Embryonic facial prominence (tissue), 1 donor: ENCODE measurements around the gene KLB.
"Not testable (repeated sequence)": the region's sequence is repeated elsewhere in the genome, so short reads cannot be mapped to it uniquely, and the experiment has no call there.

ENCODE experiments used
- DNase-seq: peaks from one replicate; pipeline ENCODE4 v3.0.0-alpha.2; 2016; ENCODE audit errors: extremely low spot score

KLB gene

DNA sequence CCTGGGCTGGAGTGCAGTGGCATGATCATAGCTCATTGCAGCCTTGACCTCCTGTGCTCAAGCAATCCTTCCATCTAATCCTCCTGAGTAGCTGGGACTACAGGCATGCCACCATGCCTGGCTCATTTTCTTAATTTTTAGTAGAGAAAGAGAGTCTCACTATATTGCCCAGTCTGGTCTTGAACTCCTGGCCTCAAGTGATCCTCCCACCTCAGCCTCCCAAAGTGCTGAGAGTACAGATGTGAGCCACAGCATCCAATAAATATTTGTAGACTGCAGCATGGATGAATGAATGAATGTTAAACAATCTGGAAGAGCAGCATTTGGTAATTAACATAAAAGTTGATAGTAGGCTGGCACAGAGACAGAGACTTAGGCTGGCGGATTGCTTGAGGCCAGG lies 20.0 kb downstream of the KLB start:
- no peak for DNase-seq

DNA sequence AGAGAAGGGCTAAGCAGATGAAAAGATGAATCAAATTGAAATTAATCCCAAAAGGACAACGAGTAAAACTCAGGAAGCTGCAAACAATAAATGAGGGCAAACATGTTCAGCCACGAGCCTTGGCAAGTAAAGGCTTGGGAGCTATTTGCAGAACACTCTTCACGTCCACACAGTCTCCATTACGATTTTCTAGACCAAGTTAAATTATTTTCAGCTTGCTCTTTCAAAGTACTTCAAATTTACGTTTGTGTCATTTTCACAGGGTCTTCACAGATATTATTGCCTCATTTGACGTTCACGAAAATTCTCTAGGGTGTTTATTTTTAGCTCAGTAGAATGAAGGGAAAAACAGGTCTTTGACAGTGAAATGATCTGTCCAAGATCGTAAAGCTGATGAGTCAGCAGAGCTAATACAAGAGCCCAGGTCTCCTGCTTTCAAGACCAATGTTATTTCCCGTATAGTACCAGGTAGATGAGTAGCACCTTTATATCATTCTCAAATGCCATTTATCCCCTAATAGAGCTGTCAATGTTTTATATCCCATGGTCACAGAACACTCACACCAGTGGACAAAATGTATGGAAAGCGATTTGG lies 20.9 kb downstream of the KLB start:
- DNase-seq, result no peak

DNA sequence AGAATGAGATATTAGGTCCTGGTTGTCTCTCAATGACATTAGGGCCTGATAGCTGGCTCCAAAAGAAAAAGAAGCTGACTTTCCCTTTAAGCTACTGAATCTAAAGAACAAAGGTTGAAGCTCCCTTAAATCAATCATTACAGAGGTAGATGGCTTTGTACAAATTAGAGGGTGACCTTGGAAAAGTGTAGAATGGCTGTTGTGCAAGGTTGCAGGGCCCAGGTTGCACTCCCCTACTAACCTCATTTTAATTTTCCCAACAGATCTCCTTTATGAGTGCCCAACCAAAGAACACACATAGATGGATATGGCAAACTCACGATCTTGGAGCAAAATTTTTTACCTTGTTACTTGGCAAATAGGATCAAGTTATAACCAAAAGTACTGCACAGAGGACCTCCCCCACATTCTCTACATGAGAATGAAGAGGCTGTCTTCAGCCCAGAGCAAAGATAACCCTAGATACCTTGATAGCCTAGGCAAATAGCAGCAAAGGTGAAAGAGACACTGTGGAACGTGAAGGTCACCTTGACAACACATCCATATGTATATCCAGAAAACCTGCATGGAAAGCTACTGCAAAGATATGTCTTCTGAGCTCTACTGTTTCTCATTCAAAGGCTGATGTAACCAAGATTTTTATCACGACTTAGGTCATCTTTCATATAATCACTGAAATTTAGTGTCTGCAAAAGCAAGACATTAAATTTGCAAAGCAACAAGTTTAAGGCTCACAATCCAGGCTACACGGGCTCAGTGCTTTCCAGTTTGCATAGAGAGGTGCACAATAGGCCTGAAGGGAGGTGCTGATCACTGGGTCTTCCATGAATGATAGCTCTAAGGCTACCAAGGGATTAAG lies 23.0 kb downstream of the KLB start:
- no peak for DNase-seq

DNA sequence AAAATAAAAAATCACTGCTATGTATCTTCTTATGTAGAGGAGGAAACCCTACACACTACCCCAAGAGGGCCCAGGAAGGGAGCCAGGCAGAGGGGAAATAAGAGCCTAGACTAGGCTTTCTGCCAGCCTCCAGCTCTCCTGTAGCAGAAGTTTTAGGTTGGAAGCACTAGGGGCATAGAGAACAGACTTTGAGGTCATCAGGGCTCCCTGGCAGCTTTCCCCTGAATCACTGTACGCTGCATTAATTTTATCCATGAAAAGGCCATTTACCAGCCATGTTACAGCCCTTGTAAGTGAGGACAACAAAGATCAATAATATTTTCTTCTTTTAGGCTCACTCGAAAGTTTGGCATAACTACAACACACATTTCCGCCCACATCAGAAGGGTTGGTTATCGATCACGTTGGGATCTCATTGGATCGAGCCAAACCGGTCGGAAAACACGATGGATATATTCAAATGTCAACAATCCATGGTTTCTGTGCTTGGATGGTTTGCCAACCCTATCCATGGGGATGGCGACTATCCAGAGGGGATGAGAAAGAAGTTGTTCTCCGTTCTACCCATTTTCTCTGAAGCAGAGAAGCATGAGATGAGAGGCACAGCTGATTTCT lies 27.3 kb downstream of the KLB start:
- DNase-seq, result no peak

DNA sequence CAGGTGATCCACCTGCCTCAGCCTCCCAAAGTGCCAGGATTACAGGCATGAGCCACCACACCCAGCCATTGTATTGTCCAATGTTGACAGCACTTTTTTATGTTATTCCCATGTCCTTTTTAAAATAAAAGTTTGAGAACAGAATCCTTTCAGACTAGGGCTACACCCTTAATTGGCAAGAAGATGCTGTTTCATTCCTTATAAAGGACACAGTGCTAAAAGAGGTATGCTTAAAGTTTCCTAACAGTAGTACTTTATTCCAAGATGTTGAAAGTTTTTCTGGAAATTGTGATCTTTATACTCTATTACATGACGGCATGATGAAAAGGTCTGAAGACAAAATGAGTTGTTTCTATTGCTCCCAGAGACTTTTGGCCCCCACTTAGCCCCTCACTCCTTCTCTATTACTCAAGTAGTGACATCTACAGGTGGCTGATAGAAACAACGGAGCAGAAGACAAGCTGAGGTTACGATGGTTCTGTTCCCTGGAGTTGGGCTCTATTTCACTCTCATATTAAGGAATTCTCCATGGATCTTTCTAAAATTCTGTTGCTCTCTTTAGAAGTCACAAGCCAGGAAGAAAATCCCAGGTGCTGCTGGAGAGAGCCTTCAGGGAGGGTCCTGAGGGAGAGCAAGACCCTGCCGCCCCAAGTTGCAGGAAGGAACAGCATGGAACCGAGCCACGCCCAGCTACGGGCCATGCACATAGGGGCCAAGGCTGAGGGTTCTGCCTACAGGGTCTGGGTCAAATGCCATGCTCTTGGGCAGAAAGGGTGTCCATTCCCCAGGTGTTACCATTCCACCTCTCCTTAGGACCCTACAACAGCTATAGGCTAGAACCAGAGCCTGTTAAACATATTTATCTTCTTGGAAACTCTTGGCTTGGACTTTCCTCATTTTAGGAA lies 29.2 kb downstream of the KLB start:
- no peak for DNase-seq

DNA sequence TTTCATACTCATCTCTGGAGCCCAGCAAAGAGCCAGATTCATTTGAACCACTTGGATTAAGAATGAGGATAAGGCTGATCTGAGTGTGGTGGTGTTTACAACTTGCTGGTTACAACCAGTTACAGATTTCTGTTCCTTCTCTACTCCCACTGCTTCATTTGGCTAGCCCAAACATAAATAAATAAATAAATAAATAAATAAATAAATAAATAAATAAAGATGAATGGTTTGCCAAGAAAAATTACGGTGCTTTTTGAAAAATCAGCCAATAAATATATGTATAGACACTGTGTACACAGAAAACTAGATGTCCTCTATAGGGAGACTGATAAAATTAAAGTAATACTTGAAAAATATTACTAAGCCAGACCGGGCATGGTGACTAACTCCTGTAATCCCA lies 34.9 kb downstream of the KLB start:
- DNase-seq, result no peak

DNA sequence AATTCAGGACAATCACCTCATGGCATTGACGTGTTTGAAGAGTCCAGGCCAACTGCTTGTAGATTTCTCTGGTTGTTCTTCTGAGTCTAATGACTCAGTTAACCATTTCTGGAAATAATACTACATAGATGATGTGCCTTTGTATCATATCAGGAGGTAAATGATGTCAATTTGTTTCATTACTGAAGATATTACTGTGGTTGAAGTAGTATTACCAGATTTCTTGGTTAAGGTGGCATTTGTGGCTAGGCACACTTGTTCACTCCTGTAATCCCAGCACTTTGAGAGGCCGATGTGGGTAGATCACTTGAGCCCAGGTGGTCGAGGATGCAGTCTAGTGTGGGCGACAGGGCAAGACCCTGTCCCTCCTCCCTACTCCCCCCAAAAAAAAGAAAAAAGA lies 36.3 kb downstream of the KLB start:
- DNase-seq, result no peak

DNA sequence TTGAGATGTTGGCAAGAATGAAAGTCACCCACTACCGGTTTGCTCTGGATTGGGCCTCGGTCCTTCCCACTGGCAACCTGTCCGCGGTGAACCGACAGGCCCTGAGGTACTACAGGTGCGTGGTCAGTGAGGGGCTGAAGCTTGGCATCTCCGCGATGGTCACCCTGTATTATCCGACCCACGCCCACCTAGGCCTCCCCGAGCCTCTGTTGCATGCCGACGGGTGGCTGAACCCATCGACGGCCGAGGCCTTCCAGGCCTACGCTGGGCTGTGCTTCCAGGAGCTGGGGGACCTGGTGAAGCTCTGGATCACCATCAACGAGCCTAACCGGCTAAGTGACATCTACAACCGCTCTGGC lies 39.7 kb downstream of the KLB start:
- no peak for DNase-seq

DNA sequence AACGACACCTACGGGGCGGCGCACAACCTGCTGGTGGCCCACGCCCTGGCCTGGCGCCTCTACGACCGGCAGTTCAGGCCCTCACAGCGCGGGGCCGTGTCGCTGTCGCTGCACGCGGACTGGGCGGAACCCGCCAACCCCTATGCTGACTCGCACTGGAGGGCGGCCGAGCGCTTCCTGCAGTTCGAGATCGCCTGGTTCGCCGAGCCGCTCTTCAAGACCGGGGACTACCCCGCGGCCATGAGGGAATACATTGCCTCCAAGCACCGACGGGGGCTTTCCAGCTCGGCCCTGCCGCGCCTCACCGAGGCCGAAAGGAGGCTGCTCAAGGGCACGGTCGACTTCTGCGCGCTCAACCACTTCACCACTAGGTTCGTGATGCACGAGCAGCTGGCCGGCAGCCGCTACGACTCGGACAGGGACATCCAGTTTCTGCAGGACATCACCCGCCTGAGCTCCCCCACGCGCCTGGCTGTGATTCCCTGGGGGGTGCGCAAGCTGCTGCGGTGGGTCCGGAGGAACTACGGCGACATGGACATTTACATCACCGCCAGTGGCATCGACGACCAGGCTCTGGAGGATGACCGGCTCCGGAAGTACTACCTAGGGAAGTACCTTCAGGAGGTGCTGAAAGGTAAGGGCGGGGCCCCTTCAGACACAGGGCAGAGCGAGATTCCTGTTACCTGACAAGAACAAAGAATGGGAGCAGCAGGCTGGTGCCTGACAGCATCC lies 40.3 kb downstream of the KLB start:
- DNase-seq, result no peak

DNA sequence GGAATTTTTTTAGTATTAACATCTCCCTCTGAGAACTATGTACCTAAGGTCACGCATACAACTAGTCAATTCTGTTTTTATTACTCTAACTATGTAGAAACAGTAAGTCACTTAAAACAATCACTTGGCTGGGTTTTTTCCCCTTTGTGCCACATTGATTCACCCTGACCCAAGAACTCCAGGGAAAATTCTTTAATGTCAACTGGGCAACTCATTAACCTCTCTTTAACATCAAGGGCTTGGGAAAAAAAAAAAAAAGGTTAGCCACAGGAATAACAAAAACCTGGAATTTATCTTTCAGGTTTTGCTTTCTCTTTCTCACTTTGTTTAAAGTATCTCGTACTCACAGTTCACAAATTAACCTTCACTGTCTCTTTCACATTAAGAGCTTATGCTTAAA lies 43.9 kb downstream of the KLB start:
- DNase-seq, result no peak

DNA sequence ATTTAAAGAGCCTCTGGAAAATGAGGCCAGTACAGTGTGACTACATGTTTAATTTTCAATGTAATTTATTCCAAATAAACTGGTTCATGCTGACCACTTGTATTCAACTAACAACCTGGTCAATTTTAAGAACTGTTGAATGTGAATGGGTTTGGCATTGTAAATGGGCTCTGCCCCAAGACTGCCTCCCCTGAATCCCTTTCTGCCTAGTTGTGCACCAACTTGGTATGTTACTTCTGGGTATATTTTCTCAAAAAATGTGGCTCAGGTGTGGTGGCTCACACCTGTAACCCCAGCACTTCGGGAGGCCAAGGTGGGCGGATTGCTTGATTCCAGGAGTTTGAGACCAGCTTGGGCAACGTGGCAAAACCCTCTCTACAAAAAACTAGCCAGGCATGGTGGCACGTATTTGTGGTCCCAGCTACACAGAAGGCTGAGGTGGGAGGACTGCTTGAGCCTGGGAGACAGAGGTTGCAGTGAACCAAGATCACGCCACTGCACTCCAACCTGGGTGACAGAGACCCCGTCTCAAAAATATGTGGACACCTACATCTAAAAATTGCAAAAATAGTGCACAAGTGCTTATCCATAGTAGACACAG lies 44.8 kb downstream of the KLB start:
- DNase-seq, result no peak

DNA sequence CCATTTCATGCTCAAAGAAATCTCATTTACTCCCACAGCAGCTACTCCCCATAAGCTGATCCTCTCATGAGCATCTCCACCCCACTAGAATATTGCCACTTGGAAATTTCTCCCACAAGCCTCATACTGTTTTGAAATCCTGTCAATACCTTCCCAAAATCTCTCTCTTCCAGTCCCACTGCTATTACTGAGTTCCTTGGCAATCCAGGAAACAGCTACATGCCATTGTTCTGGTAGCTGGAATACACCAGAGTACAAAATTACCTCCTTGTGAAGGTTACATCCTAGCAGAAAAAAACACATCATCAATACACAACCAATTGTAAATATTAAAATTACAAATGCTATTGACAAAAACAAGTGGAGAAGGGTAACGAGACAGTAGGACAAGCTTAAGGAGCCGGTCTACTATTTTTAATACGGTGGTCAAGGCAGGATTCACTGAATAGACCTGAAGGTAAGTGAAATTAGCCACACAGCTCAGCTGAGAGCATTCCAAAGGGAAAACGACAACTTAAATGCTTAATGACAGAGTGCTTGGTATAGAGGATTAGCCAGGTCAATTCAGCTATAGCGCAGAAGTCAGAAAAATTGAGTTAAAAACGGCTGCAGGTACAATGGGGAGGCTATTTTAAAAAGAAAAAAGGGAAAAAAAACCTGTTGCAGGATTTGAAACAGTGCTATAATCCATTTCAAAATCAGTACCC lies 45.6 kb downstream of the KLB start:
- no peak for DNase-seq

DNA sequence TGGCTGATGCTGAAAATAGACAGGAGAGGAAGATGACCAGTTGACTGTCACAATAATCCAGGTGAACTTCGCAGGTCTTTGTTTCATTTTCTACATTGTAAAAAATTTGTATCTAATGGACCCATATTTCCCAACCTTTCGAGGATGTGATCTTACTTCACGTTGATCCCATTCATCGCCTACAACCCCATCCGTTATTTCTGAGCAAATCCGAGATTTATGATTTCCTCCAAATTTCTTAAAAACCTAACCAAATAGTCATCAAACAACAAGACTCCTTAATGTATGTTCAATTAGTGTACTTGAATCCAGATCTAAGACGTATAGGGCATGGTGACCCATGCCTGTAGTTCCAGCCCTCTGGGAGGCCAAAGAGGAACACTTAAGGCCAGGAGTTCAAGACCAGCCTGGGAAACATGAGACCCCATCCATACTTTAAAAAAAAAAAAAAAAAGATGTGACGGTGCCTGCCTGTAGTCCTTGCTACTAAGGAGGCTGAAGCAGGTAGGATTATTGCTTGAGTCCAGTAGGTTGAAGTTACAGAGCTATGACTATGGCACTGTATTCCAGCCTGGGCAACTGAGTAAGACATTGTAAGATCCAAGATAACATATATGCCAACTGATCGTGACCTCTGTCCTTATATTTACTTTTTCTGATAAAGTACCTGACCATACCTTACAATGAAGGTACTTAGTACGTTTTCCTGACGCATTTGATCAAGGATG lies 46.3 kb downstream of the KLB start:
- DNase-seq, result no peak

DNA sequence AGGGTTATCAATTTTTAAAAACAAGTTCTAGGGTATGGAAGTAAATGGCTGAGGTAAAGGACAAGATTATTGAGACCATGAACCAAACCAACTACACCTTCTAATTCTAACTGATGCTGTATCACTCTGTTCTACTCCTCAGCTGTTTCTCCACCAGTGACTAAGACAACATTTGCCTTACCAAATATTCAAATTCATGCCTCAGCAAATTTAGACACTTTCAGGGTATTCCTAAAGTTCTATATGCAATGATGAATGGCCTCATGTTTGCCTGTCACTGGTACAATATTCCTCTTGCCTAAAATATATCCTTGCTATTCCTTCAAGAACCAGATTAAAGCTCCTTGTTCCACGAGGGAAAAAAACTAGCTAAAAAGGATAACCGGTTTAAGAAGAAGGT lies 47.0 kb downstream of the KLB start:
- no peak for DNase-seq

DNA sequence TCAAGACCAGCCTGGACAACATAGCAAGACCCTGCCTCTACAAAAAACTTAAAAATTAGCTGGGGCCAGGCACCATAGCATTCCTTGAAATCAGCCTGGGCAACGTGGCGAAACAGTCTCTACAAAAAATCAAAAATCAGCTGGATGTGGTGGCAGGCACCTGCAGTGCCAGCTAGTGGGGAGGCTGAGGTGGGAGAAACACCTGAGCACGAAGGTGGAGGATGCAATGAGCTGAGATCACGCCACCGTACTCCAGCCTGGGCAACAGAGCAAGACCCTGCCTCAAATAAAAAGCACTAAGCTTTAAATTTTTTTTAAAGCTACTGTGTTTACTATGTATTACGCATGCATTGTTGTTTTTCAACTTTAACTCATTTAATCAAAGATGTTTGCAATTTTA lies 48.8 kb downstream of the KLB start:
- DNase-seq, result no peak

DNA sequence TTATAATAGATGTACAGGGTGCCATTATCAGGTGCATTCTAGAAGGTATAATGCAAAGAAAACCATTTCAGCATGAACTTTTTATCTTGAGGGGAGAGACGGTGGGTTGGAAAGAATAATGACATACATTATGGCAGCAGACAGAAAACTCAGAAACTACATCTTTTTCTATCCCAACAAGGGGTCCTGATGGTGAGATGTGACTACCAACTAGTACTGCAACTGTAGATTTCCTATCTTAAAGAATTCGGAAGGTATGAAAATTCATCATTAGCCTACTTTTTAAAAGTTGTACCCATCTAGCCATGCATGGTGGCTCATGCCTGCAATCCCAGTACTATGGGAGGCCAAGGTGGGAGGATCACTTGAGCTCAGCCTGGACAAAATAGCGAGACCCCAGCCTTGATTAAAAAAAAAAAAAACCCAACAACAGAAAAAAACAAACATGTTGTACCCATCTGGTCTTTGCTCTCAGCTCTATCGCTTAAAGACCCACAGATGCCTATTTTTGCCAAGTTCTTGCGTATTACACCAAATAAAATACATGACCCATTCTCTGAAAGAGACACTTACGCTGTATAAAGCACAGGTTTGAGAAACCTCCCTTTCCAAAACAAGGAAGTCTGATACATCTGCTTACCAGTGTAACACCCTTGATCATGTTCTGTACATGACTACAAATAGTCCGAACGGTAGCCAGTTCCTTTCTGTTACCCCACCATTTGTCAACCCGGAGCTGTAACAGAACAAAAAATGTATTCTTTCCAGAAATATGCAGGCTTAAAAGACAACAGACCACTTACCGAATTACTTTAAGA lies 50.4 kb downstream of the KLB start:
- DNase-seq, result no peak

DNA sequence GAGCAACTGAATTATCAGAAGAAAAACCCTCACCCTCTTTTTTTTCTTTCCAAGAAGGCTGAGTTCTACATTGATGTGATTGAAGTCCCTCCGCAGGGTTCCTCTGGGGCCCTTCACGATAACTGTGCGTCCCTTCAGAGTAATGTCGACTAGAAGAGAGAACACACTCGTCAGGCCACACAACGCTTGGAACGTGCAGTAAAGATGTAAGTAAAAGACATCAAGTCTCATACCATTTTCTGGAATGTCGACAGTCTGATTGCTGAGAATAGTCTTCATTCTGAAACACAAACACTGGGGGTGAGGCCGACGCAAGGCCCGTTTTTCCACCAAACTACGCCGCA lies 51.4 kb downstream of the KLB start:
- not testable (repeated sequence) for DNase-seq

DNA sequence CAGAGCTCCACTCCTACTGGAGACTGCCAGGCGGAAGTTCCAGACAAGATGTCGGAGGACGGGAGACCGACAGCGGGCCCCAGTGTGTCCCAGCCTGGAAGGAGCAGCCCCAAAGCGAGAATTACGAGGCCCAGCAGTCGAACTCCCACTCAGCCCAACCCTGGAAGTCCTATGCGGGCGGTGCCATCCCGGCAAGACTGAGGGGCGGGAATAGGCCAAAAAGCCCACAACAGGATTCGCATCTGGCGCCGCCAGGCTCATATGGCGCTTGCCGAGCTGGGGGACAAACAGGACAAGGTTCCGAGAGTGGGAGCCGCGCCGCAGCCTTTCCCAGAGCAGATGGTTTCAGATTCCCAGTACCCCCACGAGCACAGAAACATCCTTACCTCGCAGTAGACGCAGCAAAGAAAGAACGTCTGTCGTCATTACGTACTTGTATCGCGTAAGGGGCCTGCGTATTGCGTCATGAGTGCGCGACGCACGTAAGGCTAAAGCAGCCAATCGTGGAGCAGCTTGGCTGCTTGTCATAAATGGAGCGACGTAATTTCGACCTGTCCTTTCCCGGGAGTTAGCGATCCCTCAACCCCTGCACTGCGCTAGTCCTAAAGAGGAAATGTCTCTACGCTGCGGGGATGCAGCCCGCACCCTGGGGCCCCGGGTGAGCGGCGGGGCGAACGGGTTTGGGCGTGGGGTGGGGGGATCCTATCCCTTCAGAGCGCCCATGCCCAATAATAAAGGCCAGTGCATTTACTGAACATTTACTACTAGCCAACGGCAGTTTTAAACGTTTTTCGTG lies 52.0 kb downstream of the KLB start, which contains the start of the genes LIAS and RPL9:
TSS of gene LIAS (plus strand) at position 552 of the 796 bp plus-strand sequence. CDS start at position 614, 62 bp downstream.
TSS of gene RPL9 (minus strand) at position 418 of the 796 bp plus-strand sequence. CDS start 483 bp downstream, outside the sequence.
- peak; percentile 97 for DNase-seq
